Thyroid gland (tissue), 4 donors: ENCODE data around the gene PRLR.

ENCODE experiments used
- CTCF ChIP-seq, 6 experiments: fragments of 200-600 bp in 3 of 6; fragments of 450-650 bp in 3 of 6; sonication (generic) in 3 of 6; IDR thresholded peaks; one replicate each; pipeline ENCODE4 v1.5.1; 2016 to 2019; ENCODE audit warnings: antibody characterized with exemption in 6 of 6, mild to moderate bottlenecking in 2 of 6, inconsistent platforms in 1 of 6, moderate library complexity in 1 of 6
- POLR2A ChIP-seq, 2 donors: fragments of 450-650 bp; IDR thresholded peaks; one replicate each; pipeline ENCODE4 v1.6.1; 2017; ENCODE audit warnings: antibody characterized with exemption in 2 of 2, mild to moderate bottlenecking in 2 of 2, moderate library complexity in 1 of 2

- TF ChIP-seq CTCF (IDR thresholded peaks at IDR 0.05) (no peak), POLR2A (IDR thresholded peaks at IDR 0.05) (no peak)
These were observed 85.3 kb downstream of the PRLR start for GRCh38 chr5:35145012-35145411.
